A549 treated with AZD2906 at 1 μM for 4 hours (cell line): ENCODE results near the gene MAD2L1BP. TPM values are rescaled to one million over a fixed set of nuclear protein-coding genes. Genes with fewer than 3 reads are reported as not detected.

ENCODE experiments used
- total RNA-seq: library from RNA; stranded (reverse); fragments of 200-300 nt; extraction: Qiagen RNA extraction; gene quantifications from 5 replicates; pipeline ENCODE4 v1.2.3, GENCODE V29; 2022

Gene MAD2L1BP
- total RNA-seq: 34.3 to 36.8 TPM (median 35.9 TPM) in 5 replicates

GRCh38 chr6:43635387-43636307 is at the start of gene MAD2L1BP:
MAD2L1BP (plus strand) TSS chr6:43635840; CDS start chr6:43635876, 36 bp downstream.

GRCh38 chr6:43629104-43629504 is 6.5 kb upstream of the MAD2L1BP start, which contains the start of gene GTPBP2:
GTPBP2 (minus strand) TSS chr6:43629264; CDS start chr6:43629162, 102 bp downstream.

GRCh38 chr6:43644940-43645612 is 9.4 kb downstream of the MAD2L1BP start, which contains the start of gene RSPH9:
RSPH9 (plus strand) TSS chr6:43645036; CDS start chr6:43645099, 63 bp downstream.

GRCh38 chr6:43687437-43688347 is 52.1 kb downstream of the MAD2L1BP start, which contains the start of gene MRPS18A:
MRPS18A (minus strand) TSS chr6:43687791; CDS start chr6:43687779, 12 bp downstream.

Other genes starting within 250 kb of the MAD2L1BP start
- 6.0 to 11.5 TPM (median 9.5 TPM) in 5 replicates for gene ABCC10, start 208.3 kb upstream of the MAD2L1BP start, total RNA-seq
- gene DLK2, start 180.3 kb upstream of the MAD2L1BP start, total RNA-seq: 5.6 to 9.0 TPM (median 8.9 TPM) in 5 replicates
- gene TJAP1, start 158.3 kb upstream of the MAD2L1BP start, total RNA-seq: 15.3 to 19.5 TPM (median 17.9 TPM) in 5 replicates
- 0.48 to 1.2 TPM (median 1.1 TPM) in 5 replicates for gene LRRC73, start 125.5 kb upstream of the MAD2L1BP start, total RNA-seq
- 67.8 to 70.6 TPM (median 69.1 TPM) in 5 replicates for gene YIPF3, start 118.9 kb upstream of the MAD2L1BP start, total RNA-seq
- gene POLR1C, start 118.8 kb upstream of the MAD2L1BP start, total RNA-seq: 43.3 to 56.9 TPM (median 44.6 TPM) in 5 replicates
- gene XPO5, start 59.8 kb upstream of the MAD2L1BP start, total RNA-seq: 23.5 to 28.5 TPM (median 26.2 TPM) in 5 replicates
- 8.1 to 10.2 TPM (median 8.4 TPM) in 5 replicates for gene POLH, start 59.7 kb upstream of the MAD2L1BP start, total RNA-seq
- gene GTPBP2, start 6.6 kb upstream of the MAD2L1BP start, total RNA-seq: 15.4 to 19.6 TPM (median 17.6 TPM) in 5 replicates
- 0.15 to 0.27 TPM (median 0.17 TPM) in 5 replicates for gene RSPH9, start 9.2 kb downstream of the MAD2L1BP start, total RNA-seq
- 47.1 to 51.8 TPM (median 50.0 TPM) in 5 replicates for gene MRPS18A, start 52.0 kb downstream of the MAD2L1BP start, total RNA-seq
- gene VEGFA, start 134.4 kb downstream of the MAD2L1BP start, total RNA-seq: 28.6 to 31.0 TPM (median 30.3 TPM) in 5 replicates